DMS79 (cell line): Measurements from ENCODE around the gene KLHL15.
A peak's percentile ranks its signal among the peaks of the same experiment; 100 is the strongest.
"Not testable (repeated sequence)": the region's sequence is repeated elsewhere in the genome, so short reads cannot be mapped to it uniquely, and the experiment has no call there.

Experiments
- DNase-seq: peaks from one replicate; lab custom pipeline; 2025; lab: John Stamatoyannopoulos, UW

KLHL15 gene

GRCh38 chrX:24027086-24027485, at the start of gene KLHL15:
KLHL15 (minus strand) TSS chrX:24027186; CDS start chrX:24006693, 20,493 bp downstream.
- DNase-seq = no peak

- DNase-seq = no peak
Measured at GRCh38 chrX:24069877-24070276, 42.9 kb upstream of the KLHL15 start.

GRCh38 chrX:24063488-24063887, 36.5 kb upstream of the KLHL15 start:
- no peak for DNase-seq

- DNase-seq = no peak
Measured at GRCh38 chrX:24055043-24055356, 28.0 kb upstream of the KLHL15 start.

- DNase-seq = peak; percentile 64
Measured at GRCh38 chrX:24054182-24055042, 27.4 kb upstream of the KLHL15 start, which contains the start of gene EIF2S3. EIF2S3 (plus strand) TSS chrX:24054956; CDS start chrX:24054969, 13 bp downstream.

GRCh38 chrX:24050522-24051318, 23.7 kb upstream of the KLHL15 start:
- not testable (repeated sequence) for DNase-seq

- DNase-seq = not testable (repeated sequence)
Measured at GRCh38 chrX:24049643-24050042, 22.7 kb upstream of the KLHL15 start.

- DNase-seq = not testable (repeated sequence)
Measured at GRCh38 chrX:24046060-24046459, 19.1 kb upstream of the KLHL15 start.

GRCh38 chrX:24037729-24038128, 10.7 kb upstream of the KLHL15 start:
- no peak for DNase-seq

GRCh38 chrX:24034485-24034884, 7.5 kb upstream of the KLHL15 start:
- DNase-seq = no peak

GRCh38 chrX:24030597-24030996, 3.6 kb upstream of the KLHL15 start:
- DNase-seq = no peak

GRCh38 chrX:24027985-24028384, 999 bp upstream of the KLHL15 start:
- DNase-seq = no peak

GRCh38 chrX:24026432-24026831, 554 bp downstream of the KLHL15 start:
- no peak for DNase-seq

GRCh38 chrX:24025741-24026403, 1.1 kb downstream of the KLHL15 start:
- no peak for DNase-seq

- peak; percentile 48 for DNase-seq
Measured at GRCh38 chrX:24024819-24025740, 1.9 kb downstream of the KLHL15 start.

GRCh38 chrX:24023972-24024669, 2.9 kb downstream of the KLHL15 start:
- no peak for DNase-seq

- DNase-seq = no peak
Measured at GRCh38 chrX:24023544-24023943, 3.4 kb downstream of the KLHL15 start.

- DNase-seq = no peak
Measured at GRCh38 chrX:24020306-24020876, 6.6 kb downstream of the KLHL15 start.

- no peak for DNase-seq
Measured at GRCh38 chrX:24019448-24019847, 7.5 kb downstream of the KLHL15 start.

GRCh38 chrX:24018809-24019208, 8.2 kb downstream of the KLHL15 start:
- no peak for DNase-seq
